ENCODE results near the gene CMBL.

DNA sequence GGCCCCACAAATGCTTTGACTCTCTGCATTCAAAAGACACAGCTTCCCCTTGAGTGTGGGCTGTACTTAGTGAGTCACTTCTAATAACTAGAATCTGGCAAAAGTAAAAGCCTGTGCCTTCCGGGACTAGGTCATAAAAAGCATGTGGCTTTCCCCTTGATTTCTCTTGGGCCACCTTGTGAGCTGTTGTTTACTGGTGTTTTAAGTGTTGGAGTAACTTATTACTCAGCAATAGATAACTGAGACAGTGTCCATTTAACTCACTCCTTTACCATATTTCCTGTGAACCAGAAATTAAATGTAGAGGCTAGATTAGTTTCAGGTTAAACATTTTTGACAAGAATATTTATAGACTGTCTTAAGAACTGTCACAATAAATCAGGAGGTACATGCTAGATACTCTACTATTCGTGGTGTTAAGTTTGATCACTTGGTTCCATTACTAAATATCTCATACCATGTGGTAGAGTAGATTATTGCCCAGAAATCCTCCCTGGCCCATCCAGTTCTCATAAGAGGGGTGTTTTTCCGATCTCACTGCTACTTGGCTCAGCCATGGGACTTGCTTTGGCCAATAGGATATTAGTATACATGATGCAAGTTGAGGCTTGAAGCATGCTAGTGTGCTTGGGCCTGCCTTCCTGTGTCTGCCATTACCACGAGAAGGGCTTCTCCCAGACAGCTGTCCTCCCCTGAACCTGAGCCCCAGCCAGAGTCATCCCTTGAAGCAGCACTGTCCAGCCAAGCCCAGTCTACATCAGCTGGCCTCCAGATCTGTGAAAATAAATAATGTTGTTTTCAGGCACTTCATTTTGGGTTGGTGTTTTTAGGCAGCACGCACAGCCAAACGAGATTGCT is 10.4 kb upstream of the CMBL start:
- TF ChIP-seq, protein P1, sequence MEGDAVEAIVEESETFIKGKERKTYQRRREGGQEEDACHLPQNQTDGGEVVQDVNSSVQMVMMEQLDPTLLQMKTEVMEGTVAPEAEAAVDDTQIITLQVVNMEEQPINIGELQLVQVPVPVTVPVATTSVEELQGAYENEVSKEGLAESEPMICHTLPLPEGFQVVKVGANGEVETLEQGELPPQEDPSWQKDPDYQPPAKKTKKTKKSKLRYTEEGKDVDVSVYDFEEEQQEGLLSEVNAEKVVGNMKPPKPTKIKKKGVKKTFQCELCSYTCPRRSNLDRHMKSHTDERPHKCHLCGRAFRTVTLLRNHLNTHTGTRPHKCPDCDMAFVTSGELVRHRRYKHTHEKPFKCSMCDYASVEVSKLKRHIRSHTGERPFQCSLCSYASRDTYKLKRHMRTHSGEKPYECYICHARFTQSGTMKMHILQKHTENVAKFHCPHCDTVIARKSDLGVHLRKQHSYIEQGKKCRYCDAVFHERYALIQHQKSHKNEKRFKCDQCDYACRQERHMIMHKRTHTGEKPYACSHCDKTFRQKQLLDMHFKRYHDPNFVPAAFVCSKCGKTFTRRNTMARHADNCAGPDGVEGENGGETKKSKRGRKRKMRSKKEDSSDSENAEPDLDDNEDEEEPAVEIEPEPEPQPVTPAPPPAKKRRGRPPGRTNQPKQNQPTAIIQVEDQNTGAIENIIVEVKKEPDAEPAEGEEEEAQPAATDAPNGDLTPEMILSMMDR (IDR thresholded peaks at IDR 0.05): no peak
- TF ChIP-seq POLR2AphosphoS5 (IDR thresholded peaks at IDR 0.05) (no peak), POLR2A (IDR thresholded peaks at IDR 0.05) (no peak)
